ENCODE data around the gene ADGRL4.
"Not testable (repeated sequence)": the region's sequence is repeated elsewhere in the genome, so short reads cannot be mapped to it uniquely, and the experiment has no call there.

The ADGRL4 gene

GRCh38 chr1:78913950-78914349 lies 92.6 kb downstream of the ADGRL4 start:
- no peak for DNase-seq

GRCh38 chr1:78911956-78912880 lies 94.3 kb downstream of the ADGRL4 start:
- no peak for DNase-seq

GRCh38 chr1:78902641-78903040 lies 103.9 kb downstream of the ADGRL4 start:
- no peak for DNase-seq

GRCh38 chr1:78894811-78895210 lies 111.7 kb downstream of the ADGRL4 start:
- DNase-seq = no peak

- DNase-seq = no peak
Measured at GRCh38 chr1:78892260-78892840, 114.2 kb downstream of the ADGRL4 start.

- no peak for DNase-seq
Measured at GRCh38 chr1:78887458-78887857, 119.1 kb downstream of the ADGRL4 start.

GRCh38 chr1:78884685-78885452 lies 121.7 kb downstream of the ADGRL4 start:
- no peak for DNase-seq

- DNase-seq = no peak
Measured at GRCh38 chr1:78880223-78880622, 126.3 kb downstream of the ADGRL4 start.

GRCh38 chr1:78875986-78876385 lies 130.5 kb downstream of the ADGRL4 start:
- not testable (repeated sequence) for DNase-seq

- DNase-seq = not testable (repeated sequence)
Measured at GRCh38 chr1:78872801-78873200, 133.7 kb downstream of the ADGRL4 start.

GRCh38 chr1:78871249-78871648 lies 135.3 kb downstream of the ADGRL4 start:
- no peak for DNase-seq

GRCh38 chr1:78869136-78869535 lies 137.4 kb downstream of the ADGRL4 start:
- no peak for DNase-seq

GRCh38 chr1:78864175-78864574 lies 142.4 kb downstream of the ADGRL4 start:
- DNase-seq = no peak

- DNase-seq = no peak
Measured at GRCh38 chr1:78856096-78856495, 150.4 kb downstream of the ADGRL4 start.

GRCh38 chr1:78855258-78855657 lies 151.3 kb downstream of the ADGRL4 start:
- no peak for DNase-seq

GRCh38 chr1:78854556-78854955 lies 152.0 kb downstream of the ADGRL4 start:
- DNase-seq = no peak

GRCh38 chr1:78843546-78843945 lies 163.0 kb downstream of the ADGRL4 start:
- no peak for DNase-seq

GRCh38 chr1:78843111-78843510 lies 163.4 kb downstream of the ADGRL4 start:
- no peak for DNase-seq

- DNase-seq = no peak
Measured at GRCh38 chr1:78840453-78841271, 165.9 kb downstream of the ADGRL4 start.

All from CD4-positive, alpha-beta T cell treated with Interleukin-6 for 4 hours (primary cell).